Loucy (cell line): ENCODE measurements around the gene LZTS3.
"Not testable (repeated sequence)": the region's sequence is repeated elsewhere in the genome, so short reads cannot be mapped to it uniquely, and the experiment has no call there.

ENCODE experiments used
- H2AFZ ChIP-seq: fragments of 200-600 bp; sonication (generic); 2 replicates; pipeline ENCODE4 v1.6.0; 2016; ENCODE audit warnings: antibody characterized with exemption, mild to moderate bottlenecking, low read length, moderate library complexity
- H3F3A ChIP-seq: fragments of 200-600 bp; 2 replicates; pipeline ENCODE4 v1.6.0; 2016; ENCODE audit warnings: antibody characterized with exemption, low read depth, mild to moderate bottlenecking
- H3K27me3 ChIP-seq: fragments of 200-600 bp; sonication (generic); 2 replicates; pipeline ENCODE4 v1.6.1; 2014; ENCODE audit warnings: low read length, mild to moderate bottlenecking; ENCODE audit not compliant: insufficient read depth, poor library complexity, severe bottlenecking
- H3K36me3 ChIP-seq: fragments of 200-600 bp; sonication (generic); 2 replicates; pipeline ENCODE4 v1.6.1; 2016; ENCODE audit warnings: low read length; ENCODE audit not compliant: insufficient read depth
- H3K4me1 ChIP-seq: fragments of 200-600 bp; sonication (generic); 2 replicates; pipeline ENCODE4 v1.5.1; 2014; ENCODE audit warnings: low read length, mild to moderate bottlenecking; ENCODE audit not compliant: insufficient read depth, poor library complexity, severe bottlenecking
- H3K4me2 ChIP-seq: fragments of 200-600 bp; sonication (generic); 2 replicates; pipeline ENCODE4 v1.6.0; 2014; ENCODE audit warnings: antibody characterized with exemption, low read length, low read depth, mild to moderate bottlenecking; ENCODE audit not compliant: poor library complexity, severe bottlenecking
- H3K4me3 ChIP-seq: fragments of 200-600 bp; sonication (generic); 2 replicates; pipeline ENCODE4 v1.5.1; 2014; ENCODE audit warnings: low read length, mild to moderate bottlenecking, mixed read lengths; ENCODE audit not compliant: poor library complexity, severe bottlenecking
- H3K79me2 ChIP-seq: fragments of 200-600 bp; sonication (generic); 2 replicates; pipeline ENCODE4 v1.6.1; 2014; ENCODE audit warnings: low read length; ENCODE audit not compliant: insufficient read depth
- H3K9ac ChIP-seq: fragments of 200-600 bp; sonication (generic); 2 replicates; pipeline ENCODE4 v1.6.0; 2014; ENCODE audit warnings: mild to moderate bottlenecking, low read depth, low read length, moderate library complexity; ENCODE audit not compliant: poor library complexity, severe bottlenecking
- H3K9me2 ChIP-seq: fragments of 200-600 bp; sonication (generic); replicated peaks from 2 replicates; pipeline ENCODE4 v1.6.1; 2016; ENCODE audit warnings: low read depth, low read length, mixed read lengths
- H3K9me3 ChIP-seq: fragments of 200-600 bp; sonication (generic); 2 replicates; pipeline ENCODE4 v1.6.1; 2014; ENCODE audit warnings: mild to moderate bottlenecking, antibody characterized with exemption, low read length, low read depth; ENCODE audit not compliant: insufficient read depth
- H4K20me1 ChIP-seq: fragments of 200-600 bp; sonication (generic); 2 replicates; pipeline ENCODE4 v1.6.0; 2014; ENCODE audit warnings: antibody characterized with exemption, low read length, mild to moderate bottlenecking; ENCODE audit not compliant: insufficient read depth, poor library complexity, severe bottlenecking
- EZH2phosphoT487 ChIP-seq: fragments of 200-600 bp; IDR thresholded peaks from 2 replicates; pipeline ENCODE4 v1.6.1; 2018; ENCODE audit warnings: antibody characterized with exemption, mild to moderate bottlenecking, moderate library complexity, borderline replicate concordance
- TF ChIP-seq, protein P1 (sequence below): fragments of 200-600 bp; sonication (generic); conservative IDR thresholded peaks from 2 replicates; pipeline ENCODE4 v1.5.1; 2014; ENCODE audit warnings: mild to moderate bottlenecking, antibody characterized with exemption, low read length

The LZTS3 gene

DNA sequence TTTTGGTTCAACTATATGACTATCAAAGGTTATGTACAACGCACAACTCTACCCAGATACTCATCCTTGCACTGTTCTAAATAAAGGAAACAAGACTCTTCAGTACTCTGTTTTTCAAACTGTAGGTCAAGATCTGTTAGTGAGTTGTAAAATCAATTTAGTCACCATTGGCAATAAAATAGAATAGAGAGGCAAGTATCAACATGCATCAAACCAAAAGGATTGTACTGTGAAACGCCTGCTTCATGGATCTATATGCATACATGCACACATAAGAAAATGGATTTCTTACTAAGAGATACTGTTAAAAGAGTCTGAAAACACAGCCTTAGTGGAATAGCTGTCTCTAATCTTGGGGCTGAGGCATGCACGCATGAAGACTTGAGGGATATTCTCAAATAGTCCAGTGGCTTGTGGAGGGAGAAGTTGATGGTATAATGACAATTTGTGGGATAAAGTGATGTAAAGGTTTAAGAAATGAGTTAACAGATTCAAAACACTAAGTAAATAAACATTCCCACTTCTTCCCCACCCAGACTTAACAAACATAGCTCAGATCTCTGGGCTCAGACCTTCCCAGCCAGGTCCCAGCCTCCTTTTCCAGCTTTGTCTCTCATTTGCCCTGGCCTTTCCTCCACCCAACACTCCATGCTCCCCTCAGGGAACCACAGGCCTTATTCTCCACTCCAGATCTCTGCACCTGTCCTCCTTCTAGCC lies 10.7 kb upstream of the LZTS3 start:
- no peaks in the 10 kb centered on the region for H3F3A ChIP-seq
- no peaks in the 10 kb centered on the region for H4K20me1 ChIP-seq
- H3K4me2 ChIP-seq = no peak overlapping the region
- no peak overlapping the region for H2AFZ ChIP-seq
- TF ChIP-seq, protein P1, sequence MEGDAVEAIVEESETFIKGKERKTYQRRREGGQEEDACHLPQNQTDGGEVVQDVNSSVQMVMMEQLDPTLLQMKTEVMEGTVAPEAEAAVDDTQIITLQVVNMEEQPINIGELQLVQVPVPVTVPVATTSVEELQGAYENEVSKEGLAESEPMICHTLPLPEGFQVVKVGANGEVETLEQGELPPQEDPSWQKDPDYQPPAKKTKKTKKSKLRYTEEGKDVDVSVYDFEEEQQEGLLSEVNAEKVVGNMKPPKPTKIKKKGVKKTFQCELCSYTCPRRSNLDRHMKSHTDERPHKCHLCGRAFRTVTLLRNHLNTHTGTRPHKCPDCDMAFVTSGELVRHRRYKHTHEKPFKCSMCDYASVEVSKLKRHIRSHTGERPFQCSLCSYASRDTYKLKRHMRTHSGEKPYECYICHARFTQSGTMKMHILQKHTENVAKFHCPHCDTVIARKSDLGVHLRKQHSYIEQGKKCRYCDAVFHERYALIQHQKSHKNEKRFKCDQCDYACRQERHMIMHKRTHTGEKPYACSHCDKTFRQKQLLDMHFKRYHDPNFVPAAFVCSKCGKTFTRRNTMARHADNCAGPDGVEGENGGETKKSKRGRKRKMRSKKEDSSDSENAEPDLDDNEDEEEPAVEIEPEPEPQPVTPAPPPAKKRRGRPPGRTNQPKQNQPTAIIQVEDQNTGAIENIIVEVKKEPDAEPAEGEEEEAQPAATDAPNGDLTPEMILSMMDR = no peak
- no peak for TF ChIP-seq EZH2phosphoT487
- no peak overlapping the region for H3K4me3 ChIP-seq
- no peak overlapping the region for H3K9ac ChIP-seq
- H3K4me1 ChIP-seq = no peaks in the 10 kb centered on the region
- H3K36me3 ChIP-seq = no peaks in the 10 kb centered on the region; the same call in 1 of the 2 replicates
- no peaks in the 10 kb centered on the region for H3K9me2 ChIP-seq
- no peaks in the 10 kb centered on the region for H3K79me2 ChIP-seq
- no peaks in the 10 kb centered on the region for H3K27me3 ChIP-seq
- H3K9me3 ChIP-seq = no peaks in the 10 kb centered on the region

DNA sequence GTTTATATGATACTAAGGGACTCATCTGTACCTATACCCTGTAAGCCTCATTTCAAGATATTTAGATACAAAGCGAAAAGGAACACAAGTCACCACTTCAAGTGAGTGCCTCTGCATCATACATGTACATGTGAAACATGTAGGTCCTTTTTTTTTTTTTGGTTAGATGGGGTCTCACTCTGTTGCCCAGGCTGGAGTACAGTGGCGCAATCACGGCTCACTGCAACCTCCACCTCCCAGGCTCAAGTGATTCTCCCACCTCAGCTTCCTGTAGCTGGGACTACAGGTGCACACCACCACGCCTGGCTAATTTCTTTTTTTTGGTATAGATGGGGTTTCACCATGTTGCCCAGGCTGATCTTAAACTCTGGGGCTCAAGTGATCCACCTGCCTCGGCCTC lies 9.1 kb upstream of the LZTS3 start:
- not testable (repeated sequence) for H4K20me1 ChIP-seq, H3K79me2 ChIP-seq, H3K4me1 ChIP-seq

DNA sequence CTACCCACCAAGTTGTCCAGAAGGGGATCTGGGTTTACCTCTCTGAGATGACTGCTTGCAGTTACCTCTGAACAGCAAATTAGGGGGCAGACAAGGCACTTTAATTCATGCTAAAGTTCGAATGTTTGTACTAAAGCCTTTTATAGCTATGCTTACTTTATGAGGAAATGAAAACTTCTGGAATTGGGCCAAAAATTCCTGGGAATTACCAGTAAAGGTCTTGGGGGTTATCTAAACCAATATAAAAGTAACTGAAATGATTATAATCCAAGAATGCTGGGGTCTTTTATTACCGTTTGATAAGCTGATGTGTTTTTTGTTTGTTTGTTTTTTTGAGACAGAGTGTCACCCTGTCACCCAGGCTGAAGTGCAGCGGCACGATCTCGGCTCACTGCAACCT lies 7.9 kb upstream of the LZTS3 start:
- H4K20me1 ChIP-seq = no peaks in the 10 kb centered on the region
- no peak overlapping the region for H2AFZ ChIP-seq
- H3K4me2 ChIP-seq = no peak overlapping the region
- no peaks in the 10 kb centered on the region for H3K79me2 ChIP-seq
- H3K9ac ChIP-seq = no peak overlapping the region
- no peaks in the 10 kb centered on the region for H3K9me2 ChIP-seq
- H3F3A ChIP-seq = no peaks in the 10 kb centered on the region
- no peaks in the 10 kb centered on the region for H3K4me1 ChIP-seq
- H3K27me3 ChIP-seq = no peaks in the 10 kb centered on the region
- no peaks in the 10 kb centered on the region for H3K36me3 ChIP-seq
- no peak for TF ChIP-seq EZH2phosphoT487
- TF ChIP-seq, protein P1 = no peak
- no peaks in the 10 kb centered on the region for H3K9me3 ChIP-seq
- no peak overlapping the region for H3K4me3 ChIP-seq

More for the DNA sequence above, 9.1 kb upstream of the LZTS3 start:
- not testable (repeated sequence) for H2AFZ ChIP-seq, H3K4me2 ChIP-seq, H3K36me3 ChIP-seq, H3K9me2 ChIP-seq, H3K27me3 ChIP-seq, H3K4me3 ChIP-seq, H3K9ac ChIP-seq, H3K9me3 ChIP-seq, H3F3A ChIP-seq

DNA sequence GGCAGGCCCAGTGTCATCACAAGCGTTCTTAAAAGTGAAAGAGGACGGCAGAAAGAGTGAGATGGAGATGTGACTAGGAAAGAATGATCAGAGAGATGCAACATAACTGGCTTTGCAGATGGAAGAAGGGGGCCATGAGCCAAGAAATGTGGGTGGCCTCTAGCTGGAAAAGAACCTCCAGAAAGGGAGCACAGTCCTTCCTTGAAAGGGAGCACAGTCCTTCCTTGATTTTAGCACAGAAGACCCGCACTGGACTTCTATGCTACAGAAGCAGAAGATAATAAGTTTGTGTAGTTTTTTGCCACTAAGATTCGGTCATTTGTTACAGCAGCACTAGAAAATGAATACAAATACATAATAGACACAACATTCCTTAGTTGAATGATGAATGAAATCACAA lies 7.0 kb upstream of the LZTS3 start:
- Histone ChIP-seq H3K9ac (no peak overlapping the region), H3K4me2 (no peak overlapping the region), H3K36me3 (no peaks in the 10 kb centered on the region), H3F3A (no peaks in the 10 kb centered on the region), H2AFZ (no peak overlapping the region), H3K9me3 (no peaks in the 10 kb centered on the region), H3K79me2 (no peaks in the 10 kb centered on the region), H3K9me2 (no peaks in the 10 kb centered on the region), H3K4me3 (no peak overlapping the region), H4K20me1 (no peaks in the 10 kb centered on the region), H3K27me3 (no peaks in the 10 kb centered on the region), H3K4me1 (no peaks in the 10 kb centered on the region)
- TF ChIP-seq, protein P1 = no peak
- TF ChIP-seq EZH2phosphoT487 = no peak
